Esophagus muscularis mucosa (tissue), 3 donors: ENCODE results near the gene NAB1.

Experiments used
- POLR2A ChIP-seq: fragments of 450-650 bp; IDR thresholded peaks from one replicate; pipeline ENCODE4 v1.6.1; 2017; ENCODE audit warnings: antibody characterized with exemption, moderate library complexity, mild to moderate bottlenecking, low read depth
- TF ChIP-seq, protein P1 (sequence below), 3 experiments: fragments of 200-600 bp in 2 of 3; fragments of 450-650 bp in 1 of 3; sonication (generic) in 2 of 3; IDR thresholded peaks; one replicate each; pipeline ENCODE4 v1.5.1; 2017 to 2019; ENCODE audit warnings: antibody characterized with exemption in 3 of 3, mild to moderate bottlenecking in 2 of 3, moderate library complexity in 1 of 3

DNA sequence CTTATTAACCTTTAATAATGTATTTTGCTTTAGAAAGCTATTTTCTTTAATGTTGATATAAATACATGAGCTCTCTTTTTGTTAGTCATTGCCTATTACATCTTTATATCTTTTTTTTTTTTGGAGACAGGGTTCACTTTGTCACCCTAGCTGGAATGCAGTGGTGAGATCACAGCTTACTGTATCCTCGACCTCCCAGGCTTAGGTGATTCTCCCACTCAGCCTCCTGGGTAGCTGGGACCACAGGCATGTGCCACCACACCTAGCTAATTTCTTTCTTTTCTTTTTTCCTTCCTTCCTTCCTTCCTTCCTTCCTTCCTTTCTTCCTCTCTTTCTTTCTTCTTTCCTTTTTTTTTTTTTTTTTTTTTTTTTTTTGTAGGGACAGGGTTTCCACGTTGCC is 15.4 kb downstream of the NAB1 start:
- TF ChIP-seq, protein P1, sequence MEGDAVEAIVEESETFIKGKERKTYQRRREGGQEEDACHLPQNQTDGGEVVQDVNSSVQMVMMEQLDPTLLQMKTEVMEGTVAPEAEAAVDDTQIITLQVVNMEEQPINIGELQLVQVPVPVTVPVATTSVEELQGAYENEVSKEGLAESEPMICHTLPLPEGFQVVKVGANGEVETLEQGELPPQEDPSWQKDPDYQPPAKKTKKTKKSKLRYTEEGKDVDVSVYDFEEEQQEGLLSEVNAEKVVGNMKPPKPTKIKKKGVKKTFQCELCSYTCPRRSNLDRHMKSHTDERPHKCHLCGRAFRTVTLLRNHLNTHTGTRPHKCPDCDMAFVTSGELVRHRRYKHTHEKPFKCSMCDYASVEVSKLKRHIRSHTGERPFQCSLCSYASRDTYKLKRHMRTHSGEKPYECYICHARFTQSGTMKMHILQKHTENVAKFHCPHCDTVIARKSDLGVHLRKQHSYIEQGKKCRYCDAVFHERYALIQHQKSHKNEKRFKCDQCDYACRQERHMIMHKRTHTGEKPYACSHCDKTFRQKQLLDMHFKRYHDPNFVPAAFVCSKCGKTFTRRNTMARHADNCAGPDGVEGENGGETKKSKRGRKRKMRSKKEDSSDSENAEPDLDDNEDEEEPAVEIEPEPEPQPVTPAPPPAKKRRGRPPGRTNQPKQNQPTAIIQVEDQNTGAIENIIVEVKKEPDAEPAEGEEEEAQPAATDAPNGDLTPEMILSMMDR (IDR thresholded peaks at IDR 0.05) = no peak
- no peak for TF ChIP-seq POLR2A
